Stomach (tissue), 9 donors: ENCODE data around the gene PTGFRN. TPM values are rescaled to one million over a fixed set of nuclear protein-coding genes. Genes with fewer than 3 reads are reported as not detected.

Source experiments
- DNase-seq, 2 donors: peaks; one replicate each; pipeline versions ENCODE4 v3.0.0 to v3.0.0-alpha.2; 2013 to 2019
- H3K27ac ChIP-seq, 5 donors: fragments of 200-600 bp in 4 of 5; sonication (generic) in 4 of 5; one replicate each; pipeline ENCODE4 v1.5.1; 2013 to 2019; ENCODE audit warnings: mild to moderate bottlenecking in 1 of 5, moderate library complexity in 1 of 5
- H3K27me3 ChIP-seq, 3 donors: fragments of 200-600 bp; sonication (generic); one replicate each; pipeline ENCODE4 v1.5.1; 2017 to 2019; ENCODE audit warnings: mixed run types in 1 of 3
- H3K36me3 ChIP-seq, 4 donors: fragments of 200-600 bp; sonication (generic); 1 replicate in 3 of 4; 2 replicates in 1 of 4; pipeline ENCODE4 v1.5.1; 2016 to 2019
- H3K4me1 ChIP-seq, 4 donors: fragments of 200-600 bp; sonication (generic); one replicate each; pipeline ENCODE4 v1.5.1; 2016 to 2019
- H3K4me3 ChIP-seq, 4 donors: fragments of 200-600 bp; sonication (generic) in 3 of 4; one replicate each; pipeline ENCODE4 v1.5.1; 2016 to 2019; ENCODE audit warnings: mild to moderate bottlenecking in 1 of 4
- H3K9me3 ChIP-seq, 4 donors: fragments of 200-600 bp; sonication (generic); one replicate each; pipeline ENCODE4 v1.5.1; 2016 to 2019
- EP300 ChIP-seq: sonication (generic); formaldehyde crosslinking; IDR thresholded peaks from one replicate; pipeline ENCODE4 v1.6.1; 2017; ENCODE audit warnings: antibody characterized with exemption
- POLR2A ChIP-seq, 4 donors: fragments of 450-650 bp; IDR thresholded peaks; one replicate each; pipeline ENCODE4 v1.6.1; 2016; ENCODE audit warnings: antibody characterized with exemption in 4 of 4, control low read depth in 2 of 4, mild to moderate bottlenecking in 1 of 4, moderate library complexity in 1 of 4
- POLR2AphosphoS5 ChIP-seq, 3 donors: sonication (generic); formaldehyde crosslinking; IDR thresholded peaks; one replicate each; pipeline ENCODE4 v1.6.1; 2016; ENCODE audit warnings: antibody characterized with exemption in 3 of 3
- WGBS, 5 donors: extraction: QIAGEN DNeasy Blood & Tissue Kit in 3 of 5; methylation state at CpG; one replicate each; pipeline versions ENCODE4 v1.1.5 to v1.1.7; 2013 to 2018; 5-methylcytosine and 5-hydroxymethylcytosine counted together
- intact Hi-C: fragments of 100-400 bp; cut with DNase I; formaldehyde crosslinking; loops from one replicate; pipeline ENCODE4 v1.15.1; 2023; ENCODE audit warnings: low total_unique reads
- polyA plus RNA-seq, 3 donors: library from polyadenylated mRNA; stranded (reverse); fragments of 200-250 nt; gene quantifications; one replicate each; pipeline ENCODE4 v1.2.3, GENCODE V29; 2013
- total RNA-seq, 5 donors: library from RNA; depleted of rRNA; stranded (reverse); fragments of >200 nt; gene quantifications; one replicate each; pipeline versions ENCODE4 v1.1.0 to v1.2.3, GENCODE V29; 2014 to 2016
- TF ChIP-seq, protein P1 (sequence below), 7 experiments: fragments of 450-650 bp in 4 of 7; fragments of 200-600 bp in 3 of 7; sonication (generic) in 3 of 7; IDR thresholded peaks; one replicate each; pipeline ENCODE4 v1.5.1; 2016 to 2019; ENCODE audit warnings: antibody characterized with exemption in 7 of 7, control low read depth in 2 of 7, mild to moderate bottlenecking in 1 of 7
- donor health status: healthy with polysubstance abuse.
- donor health status: Bipolar disorder and iron deficiency.
- donor health status: healthy.

Gene PTGFRN
- total and polyA plus RNA-seq, 8 donors = 3.8 to 66.6 (median 44.0) TPM

DNA sequence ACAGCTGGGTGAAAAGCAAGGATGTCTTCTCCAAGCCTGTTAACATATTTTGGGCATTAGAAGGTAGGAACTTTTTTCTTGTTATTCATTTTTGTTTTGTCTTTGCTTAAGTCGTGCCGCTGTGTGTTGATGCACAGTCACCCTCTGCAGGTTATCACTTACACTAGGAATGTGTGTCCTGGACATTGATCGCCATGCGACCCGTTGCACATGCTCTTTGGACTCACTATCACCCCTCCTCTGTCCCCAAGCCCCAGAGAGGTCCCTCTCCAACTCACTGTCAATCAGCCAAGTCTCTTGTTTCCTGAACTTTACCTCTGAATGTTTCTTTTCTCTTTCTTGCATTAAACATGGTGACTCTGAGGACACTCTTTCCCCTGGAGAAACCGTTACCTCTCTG lies 51.9 kb downstream of the PTGFRN start:
- no peaks in the 10 kb centered on the region for H3K9me3 ChIP-seq
- intact Hi-C loops = no loop called here
- DNase-seq = no peak
- 84 to 94% (median 91%) methylated on average over 6 of the region's 6 CpGs for WGBS, 5 donors
- TF ChIP-seq POLR2AphosphoS5 (IDR thresholded peaks at IDR 0.05) (no peak), POLR2A (IDR thresholded peaks at IDR 0.05) (no peak), EP300 (no peak)
- TF ChIP-seq, protein P1, sequence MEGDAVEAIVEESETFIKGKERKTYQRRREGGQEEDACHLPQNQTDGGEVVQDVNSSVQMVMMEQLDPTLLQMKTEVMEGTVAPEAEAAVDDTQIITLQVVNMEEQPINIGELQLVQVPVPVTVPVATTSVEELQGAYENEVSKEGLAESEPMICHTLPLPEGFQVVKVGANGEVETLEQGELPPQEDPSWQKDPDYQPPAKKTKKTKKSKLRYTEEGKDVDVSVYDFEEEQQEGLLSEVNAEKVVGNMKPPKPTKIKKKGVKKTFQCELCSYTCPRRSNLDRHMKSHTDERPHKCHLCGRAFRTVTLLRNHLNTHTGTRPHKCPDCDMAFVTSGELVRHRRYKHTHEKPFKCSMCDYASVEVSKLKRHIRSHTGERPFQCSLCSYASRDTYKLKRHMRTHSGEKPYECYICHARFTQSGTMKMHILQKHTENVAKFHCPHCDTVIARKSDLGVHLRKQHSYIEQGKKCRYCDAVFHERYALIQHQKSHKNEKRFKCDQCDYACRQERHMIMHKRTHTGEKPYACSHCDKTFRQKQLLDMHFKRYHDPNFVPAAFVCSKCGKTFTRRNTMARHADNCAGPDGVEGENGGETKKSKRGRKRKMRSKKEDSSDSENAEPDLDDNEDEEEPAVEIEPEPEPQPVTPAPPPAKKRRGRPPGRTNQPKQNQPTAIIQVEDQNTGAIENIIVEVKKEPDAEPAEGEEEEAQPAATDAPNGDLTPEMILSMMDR (IDR thresholded peaks at IDR 0.05) = no peak
- H3K4me1 ChIP-seq = peaks cover 0 to 3% (median 0%) of the 10 kb centered on the region in 4 donors
- H3K27me3 ChIP-seq = no peaks in the 10 kb centered on the region
- H3K27ac ChIP-seq = no peak overlapping the region
- H3K4me3 ChIP-seq = no peak overlapping the region
- H3K36me3 ChIP-seq = peaks cover 0 to 64% (median 48%) of the 10 kb centered on the region in 4 donors

DNA sequence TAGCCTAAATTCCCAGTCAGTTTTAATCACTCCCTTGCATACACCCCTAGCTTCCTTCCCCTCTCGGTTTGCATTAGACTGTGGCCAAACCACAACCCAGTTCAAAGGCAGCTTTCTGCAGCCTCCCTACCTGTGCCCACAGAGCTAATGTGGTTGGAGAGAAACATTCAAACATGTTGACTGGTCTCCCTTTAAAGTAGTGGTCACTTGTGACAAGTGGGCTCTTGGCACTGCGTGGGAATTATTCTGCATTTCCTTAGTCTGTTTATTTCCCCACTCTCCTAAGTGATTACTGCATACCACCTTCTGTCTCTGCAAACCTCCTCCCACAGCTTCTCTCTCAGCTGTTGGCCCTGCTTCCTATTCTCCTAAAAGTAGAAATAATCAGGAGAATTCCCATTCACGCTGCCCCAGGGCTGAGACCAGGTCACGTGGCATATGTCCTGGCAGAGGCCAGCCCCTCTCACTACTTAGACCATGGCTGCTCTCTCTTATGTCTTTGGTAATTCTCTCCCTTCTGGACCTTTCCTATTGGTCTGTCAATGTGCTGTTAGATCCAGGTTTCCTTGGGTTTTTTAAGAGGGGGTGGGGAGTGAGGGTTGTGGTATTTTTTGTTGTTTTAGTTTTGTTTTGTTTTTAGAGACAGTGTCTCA lies 53.4 kb downstream of the PTGFRN start:
- TF ChIP-seq, protein P1 (IDR thresholded peaks at IDR 0.05) = no peak
- TF ChIP-seq POLR2A (IDR thresholded peaks at IDR 0.05) (no peak), POLR2AphosphoS5 (IDR thresholded peaks at IDR 0.05) (no peak), EP300 (no peak)
- WGBS, 5 donors = 62 to 80% (median 78%) methylated on average over 4 of the region's 4 CpGs
- no peak overlapping the region for H3K4me3 ChIP-seq

DNA sequence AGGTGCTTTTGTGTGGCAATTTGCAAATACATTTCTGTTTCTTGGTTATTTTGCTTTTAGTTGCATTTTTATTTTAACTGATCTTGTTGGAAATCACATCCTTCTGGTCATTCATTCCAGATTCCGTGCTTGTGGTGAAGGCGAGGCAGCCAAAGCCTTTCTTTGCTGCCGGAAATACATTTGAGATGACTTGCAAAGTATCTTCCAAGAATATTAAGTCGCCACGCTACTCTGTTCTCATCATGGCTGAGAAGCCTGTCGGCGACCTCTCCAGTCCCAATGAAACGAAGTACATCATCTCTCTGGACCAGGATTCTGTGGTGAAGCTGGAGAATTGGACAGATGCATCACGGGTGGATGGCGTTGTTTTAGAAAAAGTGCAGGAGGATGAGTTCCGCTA lies 57.1 kb downstream of the PTGFRN start:
- Histone ChIP-seq H3K4me1 (peaks cover 0 to 5% (median 0%) of the 10 kb centered on the region in 4 donors), H3K27me3 (no peaks in the 10 kb centered on the region), H3K27ac (no peak overlapping the region), H3K36me3 (peaks cover 0 to 62% (median 51%) of the 10 kb centered on the region in 4 donors), H3K4me3 (no peak overlapping the region), H3K9me3 (no peaks in the 10 kb centered on the region)
- no peak for DNase-seq
- intact Hi-C loops = no loop called here
- TF ChIP-seq POLR2AphosphoS5 (IDR thresholded peaks at IDR 0.05) = no peak
- no peak for TF ChIP-seq POLR2A (IDR thresholded peaks at IDR 0.05)
- TF ChIP-seq EP300 = no peak
- TF ChIP-seq, protein P1 (IDR thresholded peaks at IDR 0.05) = no peak
- WGBS, 5 donors = 92 to 97% (median 95%) methylated on average over 11 of the region's 11 CpGs

More for the DNA sequence above, 53.4 kb downstream of the PTGFRN start:
- peaks cover 0 to 3% (median 0%) of the 10 kb centered on the region in 4 donors for H3K4me1 ChIP-seq
- DNase-seq = no peak
- intact Hi-C loops = no loop called here
- peaks cover 0 to 78% (median 61%) of the 10 kb centered on the region in 4 donors for H3K36me3 ChIP-seq
- no peaks in the 10 kb centered on the region for H3K27me3 ChIP-seq
- no peak overlapping the region for H3K27ac ChIP-seq
- no peaks in the 10 kb centered on the region for H3K9me3 ChIP-seq

DNA sequence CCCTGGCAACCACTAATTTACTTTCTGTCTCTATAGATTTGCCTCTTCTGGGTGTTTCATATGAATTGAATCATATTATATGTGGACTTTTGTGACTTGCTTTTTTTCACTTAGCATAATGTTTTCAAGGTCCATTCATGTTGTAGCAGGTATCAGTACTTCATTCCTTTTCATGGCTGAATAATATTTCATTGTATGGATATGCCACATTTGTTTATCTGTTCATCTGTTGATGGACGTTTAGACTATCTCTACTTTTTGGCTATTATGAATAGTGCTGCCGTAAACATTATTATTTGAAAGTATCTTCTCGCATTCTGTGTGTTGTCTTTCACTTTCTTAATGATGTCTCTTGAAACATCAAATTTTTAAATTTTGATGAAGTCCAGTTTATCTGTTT lies 59.0 kb downstream of the PTGFRN start:
- TF ChIP-seq EP300 = no peak
- TF ChIP-seq POLR2A (IDR thresholded peaks at IDR 0.05) = no peak
- TF ChIP-seq, protein P1 (IDR thresholded peaks at IDR 0.05) = no peak
- TF ChIP-seq POLR2AphosphoS5 (IDR thresholded peaks at IDR 0.05) = no peak
- peaks cover 0 to 12% (median 0%) of the 10 kb centered on the region in 4 donors for H3K4me1 ChIP-seq
- H3K4me3 ChIP-seq = no peak overlapping the region
- WGBS, 5 donors = 61 to 93% (median 88%) methylated on average over 3 of the region's 3 CpGs
- H3K27ac ChIP-seq = no peak overlapping the region
- no peaks in the 10 kb centered on the region for H3K27me3 ChIP-seq
- peaks cover 0 to 43% (median 34%) of the 10 kb centered on the region in 4 donors for H3K36me3 ChIP-seq
- no peak for DNase-seq
- intact Hi-C loops = no loop called here
- no peaks in the 10 kb centered on the region for H3K9me3 ChIP-seq
